ENCODE measurements around the gene SLC25A25. TPM values are rescaled to one million over a fixed set of nuclear protein-coding genes. Genes with fewer than 3 reads are reported as not detected.
A peak's percentile ranks its signal among the peaks of the same experiment; 100 is the strongest.

SLC25A25 gene
- total and polyA plus RNA-seq, 9 of the 15 experiments (the other 6 are each of a cell fraction or from before 2014, with no cell fraction given): 0.07 to 35.9 (median 23.2) TPM

GRCh38 chr9:128043467-128043868 lies 24.6 kb upstream of the SLC25A25 start (continued):
- TF ChIP-seq, protein P1, sequence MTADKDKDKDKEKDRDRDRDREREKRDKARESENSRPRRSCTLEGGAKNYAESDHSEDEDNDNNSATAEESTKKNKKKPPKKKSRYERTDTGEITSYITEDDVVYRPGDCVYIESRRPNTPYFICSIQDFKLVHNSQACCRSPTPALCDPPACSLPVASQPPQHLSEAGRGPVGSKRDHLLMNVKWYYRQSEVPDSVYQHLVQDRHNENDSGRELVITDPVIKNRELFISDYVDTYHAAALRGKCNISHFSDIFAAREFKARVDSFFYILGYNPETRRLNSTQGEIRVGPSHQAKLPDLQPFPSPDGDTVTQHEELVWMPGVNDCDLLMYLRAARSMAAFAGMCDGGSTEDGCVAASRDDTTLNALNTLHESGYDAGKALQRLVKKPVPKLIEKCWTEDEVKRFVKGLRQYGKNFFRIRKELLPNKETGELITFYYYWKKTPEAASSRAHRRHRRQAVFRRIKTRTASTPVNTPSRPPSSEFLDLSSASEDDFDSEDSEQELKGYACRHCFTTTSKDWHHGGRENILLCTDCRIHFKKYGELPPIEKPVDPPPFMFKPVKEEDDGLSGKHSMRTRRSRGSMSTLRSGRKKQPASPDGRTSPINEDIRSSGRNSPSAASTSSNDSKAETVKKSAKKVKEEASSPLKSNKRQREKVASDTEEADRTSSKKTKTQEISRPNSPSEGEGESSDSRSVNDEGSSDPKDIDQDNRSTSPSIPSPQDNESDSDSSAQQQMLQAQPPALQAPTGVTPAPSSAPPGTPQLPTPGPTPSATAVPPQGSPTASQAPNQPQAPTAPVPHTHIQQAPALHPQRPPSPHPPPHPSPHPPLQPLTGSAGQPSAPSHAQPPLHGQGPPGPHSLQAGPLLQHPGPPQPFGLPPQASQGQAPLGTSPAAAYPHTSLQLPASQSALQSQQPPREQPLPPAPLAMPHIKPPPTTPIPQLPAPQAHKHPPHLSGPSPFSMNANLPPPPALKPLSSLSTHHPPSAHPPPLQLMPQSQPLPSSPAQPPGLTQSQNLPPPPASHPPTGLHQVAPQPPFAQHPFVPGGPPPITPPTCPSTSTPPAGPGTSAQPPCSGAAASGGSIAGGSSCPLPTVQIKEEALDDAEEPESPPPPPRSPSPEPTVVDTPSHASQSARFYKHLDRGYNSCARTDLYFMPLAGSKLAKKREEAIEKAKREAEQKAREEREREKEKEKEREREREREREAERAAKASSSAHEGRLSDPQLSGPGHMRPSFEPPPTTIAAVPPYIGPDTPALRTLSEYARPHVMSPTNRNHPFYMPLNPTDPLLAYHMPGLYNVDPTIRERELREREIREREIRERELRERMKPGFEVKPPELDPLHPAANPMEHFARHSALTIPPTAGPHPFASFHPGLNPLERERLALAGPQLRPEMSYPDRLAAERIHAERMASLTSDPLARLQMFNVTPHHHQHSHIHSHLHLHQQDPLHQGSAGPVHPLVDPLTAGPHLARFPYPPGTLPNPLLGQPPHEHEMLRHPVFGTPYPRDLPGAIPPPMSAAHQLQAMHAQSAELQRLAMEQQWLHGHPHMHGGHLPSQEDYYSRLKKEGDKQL (CRISPR knock-in tag; IDR thresholded peaks at IDR 0.05; ENCODE audit: borderline replicate concordance): no peak
- peak; percentile 15 for TF ChIP-seq TAF1 (IDR thresholded peaks at IDR 0.05; ENCODE audit: control insufficient read depth, extremely low read depth, insufficient read depth, low read length, severe bottlenecking)
- TF ChIP-seq CCNT2 (IDR thresholded peaks at IDR 0.05; ENCODE audit: borderline replicate concordance, extremely low read depth, insufficient read length, low read depth, low read length): no peak
- peak; percentile 22; the same call in 1 of the 2 replicates for TF ChIP-seq BCOR (IDR thresholded peaks at IDR 0.05)
- peak in 1 of 2 experiments; percentile 32; a peak in 1 of 4 replicates for TF ChIP-seq NRF1 (conservative IDR thresholded peaks at IDR 0.05 in 1 of 2, IDR thresholded peaks at IDR 0.05 in 1 of 2)
- TF ChIP-seq CREB1 (IDR thresholded peaks at IDR 0.05): no peak
- TF ChIP-seq CREB1 (CRISPR knock-in tag; IDR thresholded peaks at IDR 0.05): 0 out of 2 replicates have a peak, but pooled peaks have one; percentile 18
- TF ChIP-seq RHOXF2B (CRISPR knock-in tag; conservative IDR thresholded peaks at IDR 0.05): no peak
- peak; percentile 99 for TF ChIP-seq REST (IDR thresholded peaks at IDR 0.05; ENCODE audit: borderline replicate concordance)
- no peak for TF ChIP-seq REST (CRISPR knock-in tag; IDR thresholded peaks at IDR 0.05; ENCODE audit: low read depth)
- TF ChIP-seq, protein P2, sequence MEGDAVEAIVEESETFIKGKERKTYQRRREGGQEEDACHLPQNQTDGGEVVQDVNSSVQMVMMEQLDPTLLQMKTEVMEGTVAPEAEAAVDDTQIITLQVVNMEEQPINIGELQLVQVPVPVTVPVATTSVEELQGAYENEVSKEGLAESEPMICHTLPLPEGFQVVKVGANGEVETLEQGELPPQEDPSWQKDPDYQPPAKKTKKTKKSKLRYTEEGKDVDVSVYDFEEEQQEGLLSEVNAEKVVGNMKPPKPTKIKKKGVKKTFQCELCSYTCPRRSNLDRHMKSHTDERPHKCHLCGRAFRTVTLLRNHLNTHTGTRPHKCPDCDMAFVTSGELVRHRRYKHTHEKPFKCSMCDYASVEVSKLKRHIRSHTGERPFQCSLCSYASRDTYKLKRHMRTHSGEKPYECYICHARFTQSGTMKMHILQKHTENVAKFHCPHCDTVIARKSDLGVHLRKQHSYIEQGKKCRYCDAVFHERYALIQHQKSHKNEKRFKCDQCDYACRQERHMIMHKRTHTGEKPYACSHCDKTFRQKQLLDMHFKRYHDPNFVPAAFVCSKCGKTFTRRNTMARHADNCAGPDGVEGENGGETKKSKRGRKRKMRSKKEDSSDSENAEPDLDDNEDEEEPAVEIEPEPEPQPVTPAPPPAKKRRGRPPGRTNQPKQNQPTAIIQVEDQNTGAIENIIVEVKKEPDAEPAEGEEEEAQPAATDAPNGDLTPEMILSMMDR (IDR thresholded peaks at IDR 0.05 in 2 of 3, conservative IDR thresholded peaks at IDR 0.05 in 1 of 3; ENCODE audit: insufficient read depth in 2 of 3, low read depth in 1 of 3, low read length in 3 of 3): peak in 1 of 3 experiments; percentile 13; a peak in 1 of 6 replicates
- TF ChIP-seq GABPB1 (CRISPR knock-in tag; IDR thresholded peaks at IDR 0.05): 0 out of 2 replicates have a peak, but pooled peaks have one; percentile 24
- peak in 1 of 2 experiments; percentile 56; a peak in 1 of 4 replicates for TF ChIP-seq TRIM24 (IDR thresholded peaks at IDR 0.05)
